ENCODE measurements around the gene SHC2.
"Not testable (repeated sequence)": the region's sequence is repeated elsewhere in the genome, so short reads cannot be mapped to it uniquely, and the experiment has no call there.

The SHC2 gene

DNA sequence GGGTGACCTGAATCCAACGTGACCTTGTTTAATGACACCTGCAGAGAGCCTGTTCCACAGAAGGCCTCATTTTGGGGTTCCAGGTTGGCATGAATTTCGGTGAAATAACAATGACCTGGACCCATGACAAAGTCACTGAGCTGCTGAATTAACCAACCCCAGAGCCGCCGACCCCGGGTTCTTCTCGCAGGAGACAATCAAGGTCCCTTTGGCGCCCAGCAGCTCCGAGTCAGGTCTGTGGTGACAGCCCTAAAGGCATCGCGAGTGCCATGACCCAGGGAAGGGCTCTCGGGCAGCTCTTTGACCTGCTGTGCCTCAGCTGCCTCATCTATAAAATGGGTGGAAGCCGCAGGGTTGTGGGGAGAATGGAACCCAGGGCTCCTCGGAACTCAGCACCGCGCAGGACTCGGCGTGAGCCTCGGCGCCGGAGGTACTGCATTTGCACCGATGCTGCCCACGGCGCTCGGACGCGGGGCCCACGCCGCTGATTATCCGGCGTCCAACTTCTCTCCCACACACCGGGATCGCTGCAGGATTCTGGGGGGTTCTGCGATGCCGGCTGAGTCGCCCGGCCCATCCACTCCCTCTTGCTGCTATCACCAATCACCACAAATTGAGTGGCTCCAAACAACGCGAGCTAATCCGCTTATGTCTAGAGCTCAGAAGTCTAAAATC is 5.7 kb downstream of the SHC2 start:
- no peak overlapping the region for H3K27ac Mint-ChIP-seq
- peaks cover 9% of the 10 kb centered on the region for H3K4me1 Mint-ChIP-seq
- TF ChIP-seq, protein P1, sequence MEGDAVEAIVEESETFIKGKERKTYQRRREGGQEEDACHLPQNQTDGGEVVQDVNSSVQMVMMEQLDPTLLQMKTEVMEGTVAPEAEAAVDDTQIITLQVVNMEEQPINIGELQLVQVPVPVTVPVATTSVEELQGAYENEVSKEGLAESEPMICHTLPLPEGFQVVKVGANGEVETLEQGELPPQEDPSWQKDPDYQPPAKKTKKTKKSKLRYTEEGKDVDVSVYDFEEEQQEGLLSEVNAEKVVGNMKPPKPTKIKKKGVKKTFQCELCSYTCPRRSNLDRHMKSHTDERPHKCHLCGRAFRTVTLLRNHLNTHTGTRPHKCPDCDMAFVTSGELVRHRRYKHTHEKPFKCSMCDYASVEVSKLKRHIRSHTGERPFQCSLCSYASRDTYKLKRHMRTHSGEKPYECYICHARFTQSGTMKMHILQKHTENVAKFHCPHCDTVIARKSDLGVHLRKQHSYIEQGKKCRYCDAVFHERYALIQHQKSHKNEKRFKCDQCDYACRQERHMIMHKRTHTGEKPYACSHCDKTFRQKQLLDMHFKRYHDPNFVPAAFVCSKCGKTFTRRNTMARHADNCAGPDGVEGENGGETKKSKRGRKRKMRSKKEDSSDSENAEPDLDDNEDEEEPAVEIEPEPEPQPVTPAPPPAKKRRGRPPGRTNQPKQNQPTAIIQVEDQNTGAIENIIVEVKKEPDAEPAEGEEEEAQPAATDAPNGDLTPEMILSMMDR (IDR thresholded peaks at IDR 0.05; ENCODE audit: unreplicated experiment in 3 of 3) = no peak
- peaks cover 5% of the 10 kb centered on the region for H3K27me3 Mint-ChIP-seq (ENCODE audit: low read depth)
- H3K4me3 Mint-ChIP-seq = no peak overlapping the region
- no peaks in the 10 kb centered on the region for H3K9me3 Mint-ChIP-seq
- peaks cover 48% of the 10 kb centered on the region for H3K36me3 Mint-ChIP-seq (ENCODE audit: low read depth)

DNA sequence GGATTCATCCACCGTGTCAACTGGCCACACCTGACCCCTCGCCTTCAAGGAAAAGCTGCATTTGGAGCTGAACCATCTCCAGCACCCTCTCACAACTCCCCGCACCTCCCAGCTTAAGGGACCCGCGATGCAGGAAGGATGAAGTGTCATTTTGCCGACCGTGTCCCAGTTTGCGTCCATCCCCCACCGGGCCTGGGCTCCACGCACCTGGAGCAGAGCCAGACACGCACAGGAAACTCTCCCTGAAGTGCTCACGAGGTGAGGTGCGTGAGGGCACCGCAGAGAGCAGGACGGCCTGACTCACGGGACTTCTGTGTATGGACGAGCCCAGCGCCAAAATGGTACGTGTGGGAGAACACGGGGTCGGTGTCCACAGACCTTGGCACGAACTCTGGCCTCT is 7.2 kb downstream of the SHC2 start:
- Mint-ChIP-seq H3K4me3 (no peak overlapping the region), H3K36me3 (ENCODE audit: low read depth) (peaks cover 48% of the 10 kb centered on the region), H3K9me3 (no peaks in the 10 kb centered on the region), H3K27me3 (ENCODE audit: low read depth) (peaks cover 5% of the 10 kb centered on the region), H3K27ac (no peak overlapping the region), H3K4me1 (peaks cover 7% of the 10 kb centered on the region)
- TF ChIP-seq, protein P1 (IDR thresholded peaks at IDR 0.05; ENCODE audit: unreplicated experiment in 3 of 3) = no peak

DNA sequence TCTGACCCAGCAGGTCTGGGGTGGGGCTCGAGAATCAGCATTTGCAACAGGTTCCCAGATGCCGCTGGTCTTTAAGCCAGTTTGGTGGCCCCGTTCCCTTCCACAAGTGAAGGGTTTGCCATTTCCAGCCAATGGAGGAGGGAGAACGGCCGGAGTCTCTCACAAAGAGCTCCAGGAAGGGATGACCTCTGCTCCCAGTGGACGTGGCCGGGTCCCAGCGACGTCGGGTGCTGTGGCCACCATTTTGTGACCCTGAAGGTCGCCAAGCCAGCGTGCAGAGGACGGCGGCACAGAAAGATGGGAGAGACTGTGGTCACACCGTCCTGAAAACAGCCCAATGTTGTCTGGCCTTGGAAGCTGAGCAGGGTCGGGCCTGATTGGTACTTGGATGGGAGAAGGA is 8.0 kb downstream of the SHC2 start:
- Mint-ChIP-seq H3K27me3 (ENCODE audit: low read depth) (peaks cover 5% of the 10 kb centered on the region), H3K4me1 (peaks cover 15% of the 10 kb centered on the region), H3K4me3 (no peak overlapping the region), H3K36me3 (ENCODE audit: low read depth) (peaks cover 53% of the 10 kb centered on the region), H3K9me3 (no peaks in the 10 kb centered on the region), H3K27ac (no peak overlapping the region)
- TF ChIP-seq, protein P1 (IDR thresholded peaks at IDR 0.05; ENCODE audit: unreplicated experiment in 3 of 3) = no peak

DNA sequence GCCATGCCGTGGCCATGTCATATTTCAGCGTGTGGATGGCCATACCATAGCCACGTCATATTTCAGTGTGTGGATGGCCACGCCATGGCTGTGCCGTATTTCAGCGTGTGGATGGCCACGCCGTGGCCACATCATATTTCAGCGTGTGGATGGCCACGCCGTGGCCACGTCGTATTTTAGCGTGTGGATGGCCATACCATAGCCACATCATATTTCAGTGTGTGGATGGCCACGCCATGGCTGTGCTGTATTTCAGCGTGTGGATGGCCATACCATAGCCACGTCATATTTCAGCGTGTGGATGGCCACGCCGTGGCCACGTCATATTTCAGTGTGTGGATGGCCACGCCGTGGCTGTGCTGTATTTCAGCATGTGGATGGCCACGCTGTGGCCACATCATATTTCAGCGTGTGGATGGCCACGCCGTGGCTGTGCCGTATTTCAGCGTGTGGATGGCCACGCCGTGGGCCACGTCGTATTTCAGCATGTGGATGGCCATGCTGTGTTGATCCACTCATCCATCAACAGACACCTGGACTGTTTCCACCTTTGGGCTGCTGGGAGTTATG is 9.8 kb downstream of the SHC2 start:
- Mint-ChIP-seq H3K4me1 (peaks cover 13% of the 10 kb centered on the region), H3K36me3 (ENCODE audit: low read depth) (peaks cover 43% of the 10 kb centered on the region)
- H3K4me3 Mint-ChIP-seq; H3K9me3 Mint-ChIP-seq; H3K27ac Mint-ChIP-seq; H3K27me3 Mint-ChIP-seq (ENCODE audit: low read depth): not testable (repeated sequence)

DNA sequence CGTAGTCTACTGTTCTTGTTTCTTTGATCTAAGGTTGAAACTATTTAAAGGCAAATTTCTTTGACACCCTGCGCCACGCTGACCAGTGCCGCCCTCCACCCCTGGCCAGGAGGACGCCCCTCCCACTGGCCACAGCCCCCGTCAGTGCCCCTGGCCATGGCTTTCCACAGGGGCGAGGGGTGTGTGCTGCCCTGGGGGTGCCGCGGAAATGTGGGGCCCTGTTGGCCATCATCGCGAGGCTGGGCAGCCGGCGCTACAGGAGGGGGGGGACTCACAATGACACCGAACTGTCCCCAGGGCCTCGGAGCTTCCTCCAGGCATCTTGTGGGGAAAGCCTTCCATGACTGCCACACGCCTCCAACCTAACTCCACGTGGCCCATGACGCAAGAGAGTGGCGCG is 10.9 kb downstream of the SHC2 start:
- H3K4me3 Mint-ChIP-seq = no peak overlapping the region
- H3K27ac Mint-ChIP-seq = no peak overlapping the region
- TF ChIP-seq, protein P1 (IDR thresholded peaks at IDR 0.05; ENCODE audit: unreplicated experiment in 3 of 3) = no peak

DNA sequence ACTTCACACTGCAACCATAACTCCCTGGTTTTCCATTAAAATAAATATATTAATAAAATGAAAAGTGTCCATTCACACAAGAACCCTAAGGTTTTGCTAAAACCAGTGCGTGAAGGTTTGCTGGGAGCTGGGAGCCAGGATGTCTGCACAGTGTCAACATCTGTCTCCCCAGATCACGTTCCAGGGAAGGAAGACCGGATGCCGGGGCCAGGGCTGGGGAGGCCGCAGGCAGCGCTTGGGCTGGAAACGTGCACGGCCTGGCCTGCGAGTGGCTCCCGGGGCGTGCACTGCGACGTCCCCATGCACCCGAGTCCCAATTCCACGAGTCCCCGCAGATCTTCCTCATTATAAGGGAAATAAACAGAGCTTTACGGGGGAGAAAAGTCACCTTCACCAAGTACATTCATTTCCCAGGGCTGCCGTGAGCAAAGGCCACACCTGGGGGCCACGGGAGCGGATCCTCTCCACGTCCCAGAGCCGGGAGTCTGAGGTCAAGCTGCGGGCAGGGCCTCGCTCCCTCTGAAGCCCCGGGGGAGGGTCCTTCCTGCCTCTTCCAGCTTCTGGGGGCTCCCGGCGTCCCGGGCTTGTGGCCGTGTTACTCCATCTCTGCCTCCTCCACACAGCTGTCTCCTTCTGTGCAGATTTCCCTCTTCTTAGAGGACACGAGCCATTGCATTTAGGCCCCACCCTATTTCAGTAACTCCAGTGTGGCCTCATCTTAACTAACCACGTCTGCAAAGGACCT is 12.8 kb downstream of the SHC2 start:
- H3K4me1 Mint-ChIP-seq = peaks cover 13% of the 10 kb centered on the region
- TF ChIP-seq, protein P1 (IDR thresholded peaks at IDR 0.05; ENCODE audit: unreplicated experiment in 3 of 3) = no peak
- H3K27ac Mint-ChIP-seq = peak overlapping the region; percentile 88 to 95 (median 94)
- no peaks in the 10 kb centered on the region for H3K27me3 Mint-ChIP-seq (ENCODE audit: low read depth)
- H3K9me3 Mint-ChIP-seq = no peaks in the 10 kb centered on the region
- peak overlapping the region; percentile 45 to 48 (median 46) for H3K4me3 Mint-ChIP-seq
- H3K36me3 Mint-ChIP-seq (ENCODE audit: low read depth) = peaks cover 25% of the 10 kb centered on the region

More for the DNA sequence above, 10.9 kb downstream of the SHC2 start:
- H3K36me3 Mint-ChIP-seq (ENCODE audit: low read depth) = peaks cover 35% of the 10 kb centered on the region
- no peaks in the 10 kb centered on the region for H3K9me3 Mint-ChIP-seq
- H3K4me1 Mint-ChIP-seq = peaks cover 13% of the 10 kb centered on the region
- no peaks in the 10 kb centered on the region for H3K27me3 Mint-ChIP-seq (ENCODE audit: low read depth)

All from nephron (organoid).